Right lung (tissue), 5 donors: ENCODE measurements around the gene PDGFD. TPM values are rescaled to one million over a fixed set of nuclear protein-coding genes. Genes with fewer than 3 reads are reported as not detected.

Source experiments
- DNase-seq, 2 donors: peaks; one replicate each; pipeline ENCODE4 v3.0.0-alpha.2; 2013
- polyA plus RNA-seq, 5 donors: library from polyadenylated mRNA; unstranded; fragments of 120-200 nt; gene quantifications; one replicate each; pipeline versions ENCODE4 v1.2.1 to v1.2.3, GENCODE V29; 2013; ENCODE audit warnings: inconsistent platforms in 1 of 5, low replicate concordance in 1 of 5; ENCODE audit not compliant: insufficient read length in 5 of 5, insufficient read depth in 1 of 5

PDGFD gene
- polyA plus RNA-seq, 5 donors, result 4.3 to 7.6 (median 6.0) TPM

DNA sequence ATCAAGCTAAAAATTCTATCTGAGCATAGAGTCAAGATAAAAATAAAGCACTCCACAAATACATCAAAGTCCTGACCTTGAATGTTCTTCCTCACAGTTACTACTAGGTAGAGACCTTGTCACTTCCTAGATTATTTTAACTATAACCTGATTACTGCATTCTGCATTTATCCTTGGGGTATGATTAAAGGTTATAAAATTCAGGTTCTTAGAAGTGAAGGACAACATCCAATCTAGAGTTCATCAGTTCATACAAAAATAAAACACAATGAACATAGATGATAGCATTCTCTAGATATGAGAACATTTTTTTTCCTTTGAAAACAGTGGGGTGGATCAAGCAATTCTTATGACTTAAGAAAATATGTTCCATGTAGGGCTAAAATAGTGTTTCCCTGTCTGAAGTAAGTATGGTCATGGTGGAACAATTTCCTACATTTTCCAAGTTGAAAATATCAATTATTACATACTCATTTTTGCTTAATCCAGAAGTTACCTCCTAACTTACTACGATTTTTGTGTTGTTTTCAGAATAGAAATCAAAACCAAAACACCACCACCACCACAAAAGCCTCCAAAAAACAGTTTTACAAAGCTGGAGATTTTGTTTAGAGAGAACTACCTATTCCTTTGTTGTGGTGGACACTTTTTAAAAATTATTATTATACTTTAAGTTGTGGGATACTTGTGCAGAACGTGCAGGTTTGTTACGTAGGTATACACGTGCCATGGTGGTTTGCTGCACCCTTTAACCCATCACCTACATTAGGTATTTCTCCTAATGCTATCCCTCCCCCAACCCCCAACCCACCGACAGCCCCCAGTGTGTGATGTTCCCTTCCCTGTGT, 239.6 kb downstream of the PDGFD start:
- DNase-seq, result no peak

GRCh38 chr11:103923451-103923931, 240.5 kb downstream of the PDGFD start:
- no peak for DNase-seq

GRCh38 chr11:103920933-103921332, 243.0 kb downstream of the PDGFD start:
- no peak for DNase-seq

DNA sequence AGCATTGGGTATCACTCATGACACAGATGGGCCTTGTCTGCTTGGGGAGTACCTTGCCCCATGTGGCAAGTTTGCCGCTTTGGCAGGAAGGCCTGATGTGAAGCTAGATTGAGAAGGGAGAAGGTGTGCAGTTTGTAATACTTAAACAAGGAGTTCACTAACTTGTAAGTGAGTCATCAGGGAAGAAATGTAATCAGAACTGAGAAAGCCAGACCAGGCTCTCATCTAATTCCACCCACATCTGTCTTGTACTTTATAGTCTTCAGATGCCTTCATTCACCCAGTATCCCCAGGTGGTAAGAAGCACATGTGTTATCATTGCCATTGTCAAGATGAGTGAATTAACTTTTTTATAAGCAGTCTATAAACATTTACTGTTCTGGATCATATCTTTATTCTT, 243.5 kb downstream of the PDGFD start:
- DNase-seq, result no peak

DNA sequence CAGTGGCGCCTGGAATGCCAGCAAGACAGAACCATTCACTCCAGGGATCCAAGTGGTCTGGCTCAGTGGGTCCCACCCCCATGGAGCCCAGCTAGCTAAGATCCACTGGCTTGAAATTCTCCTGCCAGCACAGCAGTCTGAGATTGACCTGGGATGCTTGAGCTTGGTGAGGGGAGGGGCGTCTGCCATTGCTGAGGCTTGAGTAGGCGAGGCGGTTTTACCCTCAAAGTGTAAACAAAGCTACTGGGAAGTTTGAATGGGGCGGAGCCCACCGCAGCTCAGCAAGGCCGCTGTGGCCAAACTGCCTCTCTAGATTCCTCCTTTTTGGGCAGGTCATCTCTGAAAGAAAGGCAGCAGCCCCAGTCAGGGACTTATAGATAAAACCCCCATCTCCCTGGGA, 253.2 kb downstream of the PDGFD start:
- no peak for DNase-seq

GRCh38 chr11:103907548-103908455, 256.1 kb downstream of the PDGFD start:
- no peak for DNase-seq

DNA sequence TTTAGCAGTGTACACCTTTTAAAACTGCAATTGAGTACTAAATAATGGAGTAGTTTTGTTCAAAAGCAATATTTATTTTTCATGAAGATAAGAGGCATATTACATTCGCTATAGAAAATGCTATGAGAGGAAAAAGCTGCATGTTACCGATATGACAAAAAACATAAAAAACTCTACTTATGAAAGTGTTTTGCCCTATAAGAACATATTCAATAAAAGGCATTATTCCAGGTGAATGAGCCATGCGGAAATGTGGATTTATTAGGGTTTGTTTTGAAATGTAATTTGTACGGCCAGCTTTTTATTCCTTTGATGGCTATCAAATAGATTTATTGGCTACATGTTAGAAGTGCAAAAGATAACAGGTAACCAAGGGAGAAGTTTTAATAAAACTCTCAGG, 256.8 kb downstream of the PDGFD start:
- no peak for DNase-seq

DNA sequence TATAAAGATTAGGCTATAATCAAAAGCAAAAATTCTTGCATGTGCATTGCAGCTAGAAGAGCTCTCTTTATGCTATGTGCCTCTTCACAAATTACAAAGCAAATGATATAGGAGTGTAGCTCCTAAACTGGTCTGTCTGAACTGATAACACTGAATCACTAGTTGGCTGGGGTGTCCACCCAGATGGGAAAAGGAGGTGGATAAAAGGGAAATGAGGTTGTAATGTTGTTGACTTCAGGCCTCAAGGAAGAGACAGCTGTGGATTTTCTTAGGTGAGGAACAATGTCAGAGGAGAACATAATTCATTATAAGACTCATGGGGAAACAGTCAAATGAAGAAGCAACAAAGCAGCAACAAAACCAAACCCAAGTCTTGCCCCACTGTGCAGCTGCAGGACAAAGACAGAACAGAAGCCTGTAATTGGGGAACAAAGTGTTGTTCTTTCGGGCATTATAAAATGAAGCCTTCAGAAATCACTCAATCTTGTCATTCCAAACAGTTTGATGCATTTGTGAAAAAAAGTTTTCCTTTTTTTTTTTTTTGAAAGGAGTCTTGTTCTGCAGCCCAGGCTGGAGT, 257.6 kb downstream of the PDGFD start:
- DNase-seq, result no peak

DNA sequence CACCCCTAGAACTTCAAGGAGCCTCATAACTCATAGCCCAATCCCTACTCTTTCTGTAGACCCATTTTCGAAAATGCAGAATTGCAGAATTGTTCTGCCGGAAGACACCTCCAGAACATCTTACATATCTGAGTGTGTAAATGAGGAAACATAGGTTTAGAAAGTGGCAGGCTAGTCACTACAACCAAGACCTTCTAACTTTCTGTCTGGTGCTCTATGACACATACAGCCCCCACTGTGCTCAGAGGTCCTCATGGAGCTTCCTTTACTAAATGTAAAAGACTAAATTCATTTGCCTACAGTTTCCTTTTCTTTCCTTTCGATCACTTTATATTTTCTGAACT, 259.7 kb downstream of the PDGFD start:
- no peak for DNase-seq

- no peak for DNase-seq
These were observed 260.2 kb downstream of the PDGFD start for GRCh38 chr11:103903621-103904323.

DNA sequence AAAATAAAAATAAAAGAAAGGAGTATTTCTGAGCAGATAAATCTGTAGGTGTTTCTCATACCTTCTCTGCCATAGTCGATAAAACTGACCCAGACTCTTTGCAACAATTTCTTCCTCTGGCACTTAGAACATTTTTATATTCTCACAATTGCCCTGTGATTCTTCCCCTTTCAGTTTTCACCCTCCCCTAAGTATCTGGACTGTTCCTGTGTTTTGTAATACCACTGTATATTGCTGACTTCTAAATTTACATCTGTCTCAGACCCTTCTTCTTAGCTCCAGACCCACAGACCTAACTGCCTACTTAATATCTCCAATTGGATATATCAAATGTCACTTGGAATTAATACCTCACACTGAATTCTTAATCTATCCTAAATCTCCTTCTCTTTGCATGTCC, 261.0 kb downstream of the PDGFD start:
- DNase-seq, result no peak

- no peak for DNase-seq
These were observed 262.3 kb downstream of the PDGFD start for GRCh38 chr11:103901656-103902055.

DNA sequence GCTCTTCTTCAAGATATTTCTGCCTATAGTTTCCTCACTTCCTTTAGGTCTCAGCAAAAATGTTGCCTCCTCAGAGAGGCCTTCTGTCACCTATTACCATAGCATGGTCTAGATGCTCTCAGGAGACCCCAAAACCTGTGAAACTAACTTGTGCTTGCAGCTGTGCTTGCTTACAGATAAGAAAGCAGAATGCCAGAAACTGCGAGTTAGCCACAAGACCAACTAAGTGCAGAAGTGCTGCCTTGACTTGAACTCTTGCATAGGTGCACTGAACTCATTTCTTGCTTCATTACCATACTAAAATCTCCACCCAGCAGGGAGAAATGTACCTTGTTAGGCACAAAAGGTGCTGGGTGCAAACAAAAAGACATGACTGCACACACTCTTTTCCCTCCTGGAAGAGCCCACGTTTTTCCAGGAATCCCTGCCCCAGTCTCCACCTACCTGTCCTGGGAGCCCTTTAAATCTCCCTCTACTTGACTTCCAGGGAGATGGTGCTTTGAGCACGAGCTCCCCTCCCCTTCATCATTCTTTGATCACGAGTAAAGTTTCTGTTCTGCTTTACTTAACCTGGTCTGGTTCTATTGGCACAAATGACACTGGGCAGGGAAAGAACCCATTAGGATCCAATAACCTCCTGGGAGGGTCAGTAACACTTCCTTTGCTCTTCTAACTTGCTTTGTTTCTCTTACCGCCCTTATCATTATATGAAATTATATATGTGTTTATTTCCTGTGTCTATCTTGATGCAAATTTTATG, 265.2 kb downstream of the PDGFD start:
- DNase-seq, result no peak

DNA sequence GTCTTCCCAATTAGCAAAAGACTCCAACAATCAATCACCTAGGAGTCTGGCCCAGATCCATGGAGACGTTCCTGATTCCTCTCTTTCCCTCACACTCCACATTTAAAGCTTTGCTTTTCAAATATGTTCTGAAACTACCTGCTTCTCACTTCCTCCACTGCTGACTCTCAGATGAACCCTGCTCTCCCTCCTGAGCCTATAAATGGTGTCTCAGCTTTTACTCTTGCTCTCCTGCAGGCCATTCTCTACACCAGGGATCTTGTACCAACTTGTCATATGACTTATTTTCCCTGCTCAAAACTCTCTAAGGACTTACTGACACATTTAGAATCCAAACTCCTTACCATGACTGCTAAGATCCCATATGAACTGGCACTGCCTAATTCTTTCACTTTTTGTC, 265.9 kb downstream of the PDGFD start:
- no peak for DNase-seq

GRCh38 chr11:103897160-103897936, 266.6 kb downstream of the PDGFD start:
- DNase-seq, result no peak

GRCh38 chr11:103895106-103895505, 268.8 kb downstream of the PDGFD start:
- no peak for DNase-seq

DNA sequence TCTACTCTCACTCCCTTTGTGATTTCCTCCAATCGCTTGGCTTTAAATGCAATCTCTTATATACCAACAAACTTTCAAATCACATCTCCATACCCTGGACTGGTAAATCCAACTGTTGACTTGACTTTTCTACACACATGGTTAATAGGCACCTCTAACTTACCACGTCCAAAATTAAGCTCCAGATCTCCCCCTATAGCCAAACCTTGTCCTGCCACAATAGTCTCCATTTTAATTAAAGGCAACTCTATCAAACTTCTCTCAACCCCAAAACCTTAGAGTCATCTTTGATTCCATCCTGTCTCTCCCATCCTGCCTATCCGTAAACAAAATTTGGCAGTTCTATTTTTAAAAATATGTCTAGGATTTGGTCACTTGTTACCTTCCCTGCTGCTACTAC, 269.3 kb downstream of the PDGFD start:
- DNase-seq, result no peak

DNA sequence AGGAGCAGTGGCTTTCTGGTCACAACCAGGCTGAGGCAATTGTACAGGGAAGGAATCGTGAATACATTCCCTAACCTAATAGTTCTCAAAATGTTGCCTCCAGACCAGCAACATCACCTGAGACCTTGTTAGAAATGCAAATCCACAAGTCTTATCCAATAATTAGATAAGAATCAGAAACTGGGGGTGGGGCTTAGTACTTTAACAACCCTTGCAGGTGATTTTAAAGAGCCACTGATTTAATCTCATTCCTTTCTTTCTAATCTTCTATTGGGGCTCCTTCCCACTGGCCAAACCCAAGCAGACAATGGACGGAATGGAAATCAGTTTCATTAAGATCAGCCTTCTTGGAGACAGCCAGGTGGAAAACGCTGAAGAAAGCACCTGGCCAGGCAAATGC, 269.9 kb downstream of the PDGFD start:
- DNase-seq, result no peak

DNA sequence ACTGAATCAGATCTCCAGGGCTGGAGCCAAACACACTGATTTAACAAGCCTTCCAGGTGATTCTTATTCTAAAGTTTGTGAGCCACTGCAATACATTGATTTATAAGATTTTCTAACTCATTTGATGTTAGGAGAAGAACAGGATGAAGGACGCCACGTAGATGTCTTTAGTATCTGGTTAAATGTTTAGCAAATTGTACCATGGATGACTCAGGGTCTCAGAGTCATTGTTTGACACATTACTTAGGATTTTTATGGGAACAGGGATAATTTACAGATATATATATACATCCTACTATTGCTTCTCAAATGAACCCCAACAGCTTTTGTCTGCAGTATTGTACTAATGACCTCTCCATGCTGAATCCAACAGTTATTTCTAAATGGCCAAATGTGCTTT, 270.6 kb downstream of the PDGFD start:
- no peak for DNase-seq

DNA sequence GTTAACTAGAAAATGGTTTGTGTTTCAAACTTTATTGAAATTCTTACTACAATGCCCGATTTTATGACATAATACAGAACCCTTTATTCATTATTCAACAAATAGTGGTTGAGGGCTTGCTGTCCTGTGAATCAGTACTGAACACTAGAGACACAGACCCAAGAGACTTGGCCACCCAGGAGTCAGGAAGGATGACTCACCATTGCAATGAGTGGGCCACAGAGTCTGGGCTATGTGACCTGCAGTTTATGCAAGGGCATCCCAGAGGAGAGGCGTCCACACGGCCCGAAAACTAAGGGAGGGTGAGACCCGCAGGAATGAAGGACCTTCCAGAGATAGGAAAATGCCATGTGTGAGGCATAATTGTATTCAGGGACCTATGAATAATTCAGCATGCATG, 271.3 kb downstream of the PDGFD start:
- no peak for DNase-seq
